ENCODE results near the gene WDR70.

The WDR70 gene

GRCh38 chr5:37539459-37539858, 160.3 kb downstream of the WDR70 start:
- H3K4me2 ChIP-seq (ENCODE audit: low read depth, low read length, poor library complexity, severe bottlenecking): no peak overlapping the region
- H2AFZ ChIP-seq (ENCODE audit: low read length): no peak overlapping the region
- TF ChIP-seq EZH2phosphoT487 (IDR thresholded peaks at IDR 0.05; ENCODE audit: borderline replicate concordance): no peak
- no peak for TF ChIP-seq CTCF (conservative IDR thresholded peaks at IDR 0.05; ENCODE audit: low read length)
- H3K4me3 ChIP-seq (ENCODE audit: low read length, poor library complexity, severe bottlenecking): no peak overlapping the region
- H3K27me3 ChIP-seq (ENCODE audit: insufficient read depth, low read length, poor library complexity, severe bottlenecking): no peaks in the 10 kb centered on the region
- no peaks in the 10 kb centered on the region for H3K9me2 ChIP-seq (replicated peaks; ENCODE audit: low read depth, low read length)
- H4K20me1 ChIP-seq (ENCODE audit: insufficient read depth, low read length, poor library complexity, severe bottlenecking): no peaks in the 10 kb centered on the region
- H3K79me2 ChIP-seq (ENCODE audit: insufficient read depth, low read length): no peaks in the 10 kb centered on the region
- peaks cover 3% of the 10 kb centered on the region for H3K4me1 ChIP-seq (ENCODE audit: insufficient read depth, low read length, poor library complexity, severe bottlenecking)
- H3K9ac ChIP-seq (ENCODE audit: low read depth, low read length, poor library complexity, severe bottlenecking): no peak overlapping the region
- H3K9me3 ChIP-seq (ENCODE audit: insufficient read depth, low read depth, low read length): no peaks in the 10 kb centered on the region
- no peaks in the 10 kb centered on the region; the same call in 1 of the 2 replicates for H3K36me3 ChIP-seq (ENCODE audit: insufficient read depth, low read length)
- no peaks in the 10 kb centered on the region for H3F3A ChIP-seq (ENCODE audit: low read depth)

- no peaks in the 10 kb centered on the region for H3K9me2 ChIP-seq (replicated peaks; ENCODE audit: low read depth, low read length)
- H3K9me3 ChIP-seq (ENCODE audit: insufficient read depth, low read depth, low read length): no peaks in the 10 kb centered on the region
- no peaks in the 10 kb centered on the region for H4K20me1 ChIP-seq (ENCODE audit: insufficient read depth, low read length, poor library complexity, severe bottlenecking)
- no peak overlapping the region for H3K9ac ChIP-seq (ENCODE audit: low read depth, low read length, poor library complexity, severe bottlenecking)
- H3K4me2 ChIP-seq (ENCODE audit: low read depth, low read length, poor library complexity, severe bottlenecking): no peak overlapping the region
- no peak for TF ChIP-seq EZH2phosphoT487 (IDR thresholded peaks at IDR 0.05; ENCODE audit: borderline replicate concordance)
- no peak for TF ChIP-seq CTCF (conservative IDR thresholded peaks at IDR 0.05; ENCODE audit: low read length)
- no peak overlapping the region for H3K4me3 ChIP-seq (ENCODE audit: low read length, poor library complexity, severe bottlenecking)
- peaks cover 3% of the 10 kb centered on the region for H3K4me1 ChIP-seq (ENCODE audit: insufficient read depth, low read length, poor library complexity, severe bottlenecking)
- no peak overlapping the region for H2AFZ ChIP-seq (ENCODE audit: low read length)
- H3K79me2 ChIP-seq (ENCODE audit: insufficient read depth, low read length): no peaks in the 10 kb centered on the region
- no peaks in the 10 kb centered on the region for H3F3A ChIP-seq (ENCODE audit: low read depth)
- no peaks in the 10 kb centered on the region for H3K27me3 ChIP-seq (ENCODE audit: insufficient read depth, low read length, poor library complexity, severe bottlenecking)
- H3K36me3 ChIP-seq (ENCODE audit: insufficient read depth, low read length): no peaks in the 10 kb centered on the region; the same call in 1 of the 2 replicates
Observed at GRCh38 chr5:37543216-37543615, 164.1 kb downstream of the WDR70 start.

GRCh38 chr5:37549411-37549810, 170.3 kb downstream of the WDR70 start:
- Histone ChIP-seq H3K36me3 (ENCODE audit: insufficient read depth, low read length) (no peaks in the 10 kb centered on the region), H4K20me1 (ENCODE audit: insufficient read depth, low read length, poor library complexity, severe bottlenecking) (no peaks in the 10 kb centered on the region), H3K4me2 (ENCODE audit: low read depth, low read length, poor library complexity, severe bottlenecking) (no peak overlapping the region), H3K4me3 (ENCODE audit: low read length, poor library complexity, severe bottlenecking) (no peak overlapping the region), H3K27me3 (ENCODE audit: insufficient read depth, low read length, poor library complexity, severe bottlenecking) (no peaks in the 10 kb centered on the region), H3K9ac (ENCODE audit: low read depth, low read length, poor library complexity, severe bottlenecking) (no peak overlapping the region), H3K4me1 (ENCODE audit: insufficient read depth, low read length, poor library complexity, severe bottlenecking) (peaks cover 29% of the 10 kb centered on the region), H3K79me2 (ENCODE audit: insufficient read depth, low read length) (no peaks in the 10 kb centered on the region), H3K9me2 (replicated peaks; ENCODE audit: low read depth, low read length) (no peaks in the 10 kb centered on the region), H3F3A (ENCODE audit: low read depth) (peaks cover 21% of the 10 kb centered on the region), H3K9me3 (ENCODE audit: insufficient read depth, low read depth, low read length) (peaks cover 4% of the 10 kb centered on the region; the same call in 1 of the 2 replicates), H2AFZ (ENCODE audit: low read length) (no peak overlapping the region)
- TF ChIP-seq CTCF (conservative IDR thresholded peaks at IDR 0.05; ENCODE audit: low read length): no peak
- TF ChIP-seq EZH2phosphoT487 (IDR thresholded peaks at IDR 0.05; ENCODE audit: borderline replicate concordance): no peak

Measured in Loucy (cell line).